ENCODE data around the gene MGA. TPM values are rescaled to one million over a fixed set of nuclear protein-coding genes. Genes with fewer than 3 reads are reported as not detected.

The MGA gene
- total and polyA plus RNA-seq, 2 donors (not counting 3 experiments of a cell fraction or from before 2014, with no cell fraction given): 4.1 to 36.5 TPM

DNA sequence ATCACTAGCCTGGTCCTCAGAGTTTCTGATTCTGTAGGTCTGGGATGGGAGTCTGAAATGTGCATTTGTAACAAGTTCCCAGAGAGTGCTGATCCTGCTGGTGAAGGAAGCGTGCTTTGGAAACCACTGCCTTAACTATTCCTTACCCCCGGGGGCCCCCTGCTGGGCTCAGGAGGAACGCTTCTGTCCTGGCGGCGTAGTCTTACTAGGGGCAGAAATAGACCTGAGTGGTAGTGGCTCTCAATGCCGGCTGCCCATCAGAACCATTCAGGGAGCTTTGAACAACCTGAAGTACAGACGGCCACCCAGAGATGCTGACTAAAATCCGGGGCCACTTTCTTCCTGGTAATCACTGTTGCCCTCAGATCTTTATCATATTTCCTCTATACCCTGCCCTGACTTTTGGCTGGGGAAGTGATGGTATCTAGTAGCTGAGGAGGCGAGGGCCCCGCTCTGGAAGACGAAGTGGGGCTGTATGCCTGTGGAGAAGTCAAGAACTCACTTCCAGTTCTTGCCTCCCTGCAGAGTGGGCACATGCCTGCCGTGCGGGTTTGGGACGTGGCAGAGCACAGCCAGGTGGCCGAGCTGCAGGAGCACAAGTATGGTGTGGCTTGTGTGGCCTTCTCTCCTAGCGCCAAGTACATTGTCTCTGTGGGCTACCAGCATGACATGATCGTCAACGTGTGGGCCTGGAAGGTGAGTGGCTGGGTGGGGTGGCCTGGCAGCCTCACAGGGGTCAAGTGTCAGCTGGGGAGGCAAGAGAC lies 151.4 kb downstream of the MGA start:
- H3K4me1 ChIP-seq (ENCODE audit: control insufficient read depth, extremely low read depth, insufficient read depth, low read length): peaks cover 8% of the 10 kb centered on the region
- no peak overlapping the region for H3K4me2 ChIP-seq (ENCODE audit: insufficient read depth, low read length)
- no peaks in the 10 kb centered on the region for H3K79me2 ChIP-seq (ENCODE audit: control insufficient read depth, insufficient read depth, low read length)
- DNase-seq (ENCODE audit: low read depth, low spot score) (peak; percentile 84), FAIRE-seq (peak; percentile 94)
- no peaks in the 10 kb centered on the region for H3K9me1 ChIP-seq (replicated peaks; ENCODE audit: control insufficient read depth, extremely low read depth, insufficient read depth, low read length)
- H3K27me3 ChIP-seq (ENCODE audit: control insufficient read depth in 2 of 2, insufficient read depth in 2 of 2, low read length in 2 of 2): no peaks in the 10 kb centered on the region
- H3K9me3 ChIP-seq (replicated peaks; ENCODE audit: control insufficient read depth, insufficient read depth, low read length): no peaks in the 10 kb centered on the region
- no peak overlapping the region for H3K27ac ChIP-seq (ENCODE audit: insufficient read depth, low read depth, low read length)
- H3K4me3 ChIP-seq (replicated peaks in 1 of 3; ENCODE audit: insufficient read depth in 1 of 3, low read depth in 1 of 3, low read length in 3 of 3): no peak overlapping the region
- H4K20me1 ChIP-seq (replicated peaks; ENCODE audit: control insufficient read depth, extremely low read depth, insufficient read depth, low read length): no peaks in the 10 kb centered on the region
- ChIA-PET POLR2A (interaction anchor here (1.3 to 1.4 kb wide), 2 partner anchors 15 to 38 kb away, joined by 3 to 9 read pairs; partner anchors contain the start of gene MAPKBP1), CTCF (interaction anchor here (0.9 to 15.9 kb wide), 19 partner anchors 9 to 346 kb away, joined by 3 to 754 read pairs (median 5); partner anchors contain the start of gene MAPKBP1)
- no TSS peak for BruUV-seq (replicated peaks)
- dilution Hi-C loops (cut with MboI; ENCODE audit: extremely low pct_ligation_motif_present, low sequenced_read_pairs): no loop called here
- H3K9ac ChIP-seq (replicated peaks; ENCODE audit: extremely low read depth, insufficient read depth, low read length): no peak overlapping the region
- intact Hi-C loops (cut with micrococcal nuclease): loop anchor here (1.0 to 2.0 kb wide), 6 partner anchors 20 to 345 kb away; partner anchors contain the start of gene MAPKBP1
- TF ChIP-seq POLR2A (IDR thresholded peaks at IDR 0.05; ENCODE audit: low read depth, low read length) (no peak), JUN (IDR thresholded peaks at IDR 0.05; ENCODE audit: borderline replicate concordance, insufficient read depth, insufficient read length, low read depth) (no peak), EZH2 (IDR thresholded peaks at IDR 0.05; ENCODE audit: borderline replicate concordance, low read depth, low read length, severe bottlenecking) (no peak), MYC (IDR thresholded peaks at IDR 0.05; ENCODE audit: low read depth, low read length) (no peak), FOS (IDR thresholded peaks at IDR 0.05; ENCODE audit: borderline replicate concordance, insufficient read depth, low read length) (no peak), POLR2AphosphoS5 (IDR thresholded peaks at IDR 0.05; ENCODE audit: insufficient read depth, low read depth, low read length) (no peak)
- TF ChIP-seq, protein P1, sequence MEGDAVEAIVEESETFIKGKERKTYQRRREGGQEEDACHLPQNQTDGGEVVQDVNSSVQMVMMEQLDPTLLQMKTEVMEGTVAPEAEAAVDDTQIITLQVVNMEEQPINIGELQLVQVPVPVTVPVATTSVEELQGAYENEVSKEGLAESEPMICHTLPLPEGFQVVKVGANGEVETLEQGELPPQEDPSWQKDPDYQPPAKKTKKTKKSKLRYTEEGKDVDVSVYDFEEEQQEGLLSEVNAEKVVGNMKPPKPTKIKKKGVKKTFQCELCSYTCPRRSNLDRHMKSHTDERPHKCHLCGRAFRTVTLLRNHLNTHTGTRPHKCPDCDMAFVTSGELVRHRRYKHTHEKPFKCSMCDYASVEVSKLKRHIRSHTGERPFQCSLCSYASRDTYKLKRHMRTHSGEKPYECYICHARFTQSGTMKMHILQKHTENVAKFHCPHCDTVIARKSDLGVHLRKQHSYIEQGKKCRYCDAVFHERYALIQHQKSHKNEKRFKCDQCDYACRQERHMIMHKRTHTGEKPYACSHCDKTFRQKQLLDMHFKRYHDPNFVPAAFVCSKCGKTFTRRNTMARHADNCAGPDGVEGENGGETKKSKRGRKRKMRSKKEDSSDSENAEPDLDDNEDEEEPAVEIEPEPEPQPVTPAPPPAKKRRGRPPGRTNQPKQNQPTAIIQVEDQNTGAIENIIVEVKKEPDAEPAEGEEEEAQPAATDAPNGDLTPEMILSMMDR (IDR thresholded peaks at IDR 0.05; ENCODE audit: extremely low read depth in 1 of 2, insufficient read depth in 1 of 2, low read depth in 1 of 2, low read length in 2 of 2): peak; percentile 93 to 94
- TF ChIP-seq, protein P2, sequence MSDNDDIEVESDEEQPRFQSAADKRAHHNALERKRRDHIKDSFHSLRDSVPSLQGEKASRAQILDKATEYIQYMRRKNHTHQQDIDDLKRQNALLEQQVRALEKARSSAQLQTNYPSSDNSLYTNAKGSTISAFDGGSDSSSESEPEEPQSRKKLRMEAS (IDR thresholded peaks at IDR 0.05; ENCODE audit: insufficient read depth, insufficient read length): no peak
- H3K36me3 ChIP-seq (ENCODE audit: control insufficient read depth in 2 of 2, extremely low read depth in 1 of 2, insufficient read depth in 2 of 2, low read length in 2 of 2): peaks cover 5 to 25% of the 10 kb centered on the region in 2 experiments
- H2AFZ ChIP-seq (ENCODE audit: low read depth, low read length): no peak overlapping the region

Measured in endothelial cell of umbilical vein (primary cell).